HepG2 (cell line): ENCODE data around the gene PHRF1.

Experiments used
- EZH2 ChIP-seq: conservative IDR thresholded peaks from 2 replicates; pipeline ENCODE4 v1.6.1; 2012; ENCODE audit warnings: mild to moderate bottlenecking, low read depth, low read length, moderate library complexity
- SALL1 ChIP-seq: sonication (generic); formaldehyde crosslinking; IDR thresholded peaks from 2 replicates; pipeline ENCODE4 v1.8.0; 2022; ENCODE audit warnings: mild to moderate bottlenecking, missing genetic modification reagents
- SOX5 ChIP-seq: IDR thresholded peaks from 2 replicates; pipeline ENCODE4 v1.6.1; 2016; ENCODE audit warnings: borderline replicate concordance
- TBX2 ChIP-seq: sonication (generic); formaldehyde crosslinking; IDR thresholded peaks from 2 replicates; pipeline ENCODE4 v1.5.0; 2020; ENCODE audit warnings: missing genetic modification reagents, mild to moderate bottlenecking, borderline replicate concordance
- TF ChIP-seq, protein P1 (sequence below): sonication (generic); formaldehyde crosslinking; IDR thresholded peaks from 2 replicates; pipeline ENCODE4 v1.5.0; 2020; ENCODE audit warnings: mild to moderate bottlenecking, missing genetic modification reagents

DNA sequence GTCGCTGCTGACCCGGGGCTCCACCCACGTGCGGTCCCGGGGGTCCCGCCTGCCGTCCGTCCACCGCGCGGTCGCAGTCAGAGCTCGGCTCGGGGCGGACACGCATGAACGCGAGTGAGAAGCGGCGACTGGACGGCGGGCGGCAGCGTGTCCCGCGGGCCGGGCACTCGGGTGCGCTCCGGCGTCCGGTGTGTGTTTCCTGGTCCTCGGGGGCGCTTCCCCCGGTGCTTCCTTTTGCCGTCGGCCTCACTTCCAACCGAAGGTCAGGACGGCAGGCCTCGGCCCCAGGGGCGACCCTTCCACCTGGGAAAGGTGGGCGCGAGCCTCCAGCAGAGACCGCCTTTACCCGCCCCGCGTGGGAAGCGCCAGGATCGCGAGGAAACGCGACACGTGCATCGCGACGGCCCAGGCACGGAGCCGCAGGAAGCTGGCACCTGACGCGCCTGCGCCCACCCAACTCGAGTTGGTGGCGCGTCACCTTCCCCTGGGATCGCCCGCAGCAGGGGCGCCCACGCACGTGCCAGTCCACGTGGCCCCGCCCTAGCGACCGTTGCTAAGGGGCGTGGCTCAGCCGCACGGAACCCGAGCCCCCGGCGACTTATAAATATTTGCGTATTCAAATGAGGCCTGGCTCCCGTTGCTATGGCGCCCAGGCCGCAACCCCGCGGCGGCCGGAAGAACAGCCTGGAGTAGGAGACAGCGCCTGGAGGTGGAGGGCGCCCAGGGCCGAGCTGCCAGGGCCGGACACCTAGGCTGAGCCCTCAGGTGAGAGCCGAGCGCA, 39.2 kb upstream of the PHRF1 start, which contains the start of gene LRRC56:
- no peak for TF ChIP-seq SALL1 (CRISPR knock-in tag)
- TF ChIP-seq, protein P1, sequence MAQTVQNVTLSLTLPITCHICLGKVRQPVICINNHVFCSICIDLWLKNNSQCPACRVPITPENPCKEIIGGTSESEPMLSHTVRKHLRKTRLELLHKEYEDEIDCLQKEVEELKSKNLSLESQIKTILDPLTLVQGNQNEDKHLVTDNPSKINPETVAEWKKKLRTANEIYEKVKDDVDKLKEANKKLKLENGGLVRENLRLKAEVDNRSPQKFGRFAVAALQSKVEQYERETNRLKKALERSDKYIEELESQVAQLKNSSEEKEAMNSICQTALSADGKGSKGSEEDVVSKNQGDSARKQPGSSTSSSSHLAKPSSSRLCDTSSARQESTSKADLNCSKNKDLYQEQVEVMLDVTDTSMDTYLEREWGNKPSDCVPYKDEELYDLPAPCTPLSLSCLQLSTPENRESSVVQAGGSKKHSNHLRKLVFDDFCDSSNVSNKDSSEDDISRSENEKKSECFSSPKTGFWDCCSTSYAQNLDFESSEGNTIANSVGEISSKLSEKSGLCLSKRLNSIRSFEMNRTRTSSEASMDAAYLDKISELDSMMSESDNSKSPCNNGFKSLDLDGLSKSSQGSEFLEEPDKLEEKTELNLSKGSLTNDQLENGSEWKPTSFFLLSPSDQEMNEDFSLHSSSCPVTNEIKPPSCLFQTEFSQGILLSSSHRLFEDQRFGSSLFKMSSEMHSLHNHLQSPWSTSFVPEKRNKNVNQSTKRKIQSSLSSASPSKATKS (CRISPR knock-in tag) = no peak
- TF ChIP-seq TBX2 (CRISPR knock-in tag) = peak; percentile 50; the same call in 1 of the 2 replicates
- TF ChIP-seq SOX5 = 0 out of 2 replicates have a peak, but pooled peaks have one; percentile 8
- TF ChIP-seq EZH2 = no peak
